Nephron progenitor cell (in vitro differentiated cells): ENCODE results near the gene ANK2.

Experiments used
- DNase-seq: peaks from one replicate; pipeline ENCODE4 v3.0.0; 2021
- H3K27ac Mint-ChIP-seq: 2 replicates; pipeline ENCODE4 v1.8.0; 2021; ENCODE audit warnings: mild to moderate bottlenecking, moderate library complexity, mixed read lengths
- H3K27me3 Mint-ChIP-seq: 2 replicates; pipeline ENCODE4 v1.8.0; 2021; ENCODE audit warnings: mild to moderate bottlenecking, low read depth, mixed read lengths; ENCODE audit not compliant: poor library complexity
- H3K36me3 Mint-ChIP-seq: 2 replicates; pipeline ENCODE4 v1.8.0; 2021; ENCODE audit warnings: low read depth, mixed read lengths
- H3K4me1 Mint-ChIP-seq: 2 replicates; pipeline ENCODE4 v1.8.0; 2021; ENCODE audit warnings: mixed read lengths
- H3K4me3 Mint-ChIP-seq: 2 replicates; pipeline ENCODE4 v1.8.0; 2021; ENCODE audit warnings: mild to moderate bottlenecking, moderate library complexity, mixed read lengths
- H3K9me3 Mint-ChIP-seq: 2 replicates; pipeline ENCODE4 v1.8.0; 2021; ENCODE audit warnings: mild to moderate bottlenecking, moderate library complexity, mixed read lengths
- CTCF ChIP-seq: fragments of 200-600 bp; sonication (generic); IDR thresholded peaks from 2 replicates; pipeline ENCODE4 v1.5.0; 2021; ENCODE audit warnings: antibody characterized with exemption

Gene ANK2

GRCh38 chr4:113339430-113339813, 290.0 kb downstream of the ANK2 start:
- H3K27ac Mint-ChIP-seq = no peak overlapping the region
- H3K36me3 Mint-ChIP-seq = peaks cover 48% of the 10 kb centered on the region
- H3K9me3 Mint-ChIP-seq = no peaks in the 10 kb centered on the region
- peaks cover 32% of the 10 kb centered on the region for H3K4me1 Mint-ChIP-seq
- no peak overlapping the region for H3K4me3 Mint-ChIP-seq
- no peak for TF ChIP-seq CTCF
- DNase-seq = no peak
- H3K27me3 Mint-ChIP-seq = no peaks in the 10 kb centered on the region

GRCh38 chr4:113344100-113344499, 294.6 kb downstream of the ANK2 start:
- no peak for TF ChIP-seq CTCF
- no peak for DNase-seq
- H3K4me3 Mint-ChIP-seq = no peak overlapping the region
- no peak overlapping the region for H3K27ac Mint-ChIP-seq
- no peaks in the 10 kb centered on the region for H3K9me3 Mint-ChIP-seq
- H3K36me3 Mint-ChIP-seq = peaks cover 43% of the 10 kb centered on the region
- H3K27me3 Mint-ChIP-seq = no peaks in the 10 kb centered on the region
- peaks cover 24% of the 10 kb centered on the region for H3K4me1 Mint-ChIP-seq

- Mint-ChIP-seq H3K4me3 (no peak overlapping the region), H3K4me1 (no peaks in the 10 kb centered on the region), H3K36me3 (peaks cover 20% of the 10 kb centered on the region), H3K9me3 (no peaks in the 10 kb centered on the region), H3K27me3 (no peaks in the 10 kb centered on the region), H3K27ac (no peak overlapping the region)
- DNase-seq = no peak
- TF ChIP-seq CTCF = no peak
Observed at GRCh38 chr4:113347245-113347644, 297.8 kb downstream of the ANK2 start.

- H3K4me3 Mint-ChIP-seq = no peak overlapping the region
- no peak overlapping the region for H3K27ac Mint-ChIP-seq
- DNase-seq = no peak
- H3K36me3 Mint-ChIP-seq = peaks cover 26% of the 10 kb centered on the region
- no peaks in the 10 kb centered on the region for H3K27me3 Mint-ChIP-seq
- no peaks in the 10 kb centered on the region for H3K4me1 Mint-ChIP-seq
- peaks cover 5% of the 10 kb centered on the region for H3K9me3 Mint-ChIP-seq
- TF ChIP-seq CTCF = no peak
Observed at GRCh38 chr4:113349430-113349829, 300.0 kb downstream of the ANK2 start.

GRCh38 chr4:113350576-113350975, 301.1 kb downstream of the ANK2 start:
- no peak for DNase-seq
- Mint-ChIP-seq H3K27ac (no peak overlapping the region), H3K36me3 (peaks cover 33% of the 10 kb centered on the region), H3K9me3 (peaks cover 5% of the 10 kb centered on the region), H3K27me3 (no peaks in the 10 kb centered on the region), H3K4me1 (no peaks in the 10 kb centered on the region), H3K4me3 (no peak overlapping the region)
- no peak for TF ChIP-seq CTCF

- no peaks in the 10 kb centered on the region for H3K27me3 Mint-ChIP-seq
- DNase-seq = no peak
- H3K4me3 Mint-ChIP-seq = no peak overlapping the region
- TF ChIP-seq CTCF = no peak
- H3K36me3 Mint-ChIP-seq = peaks cover 38% of the 10 kb centered on the region
- H3K27ac Mint-ChIP-seq = no peak overlapping the region
- H3K4me1 Mint-ChIP-seq = no peaks in the 10 kb centered on the region
- peaks cover 5% of the 10 kb centered on the region for H3K9me3 Mint-ChIP-seq
Observed at GRCh38 chr4:113355550-113356371, 306.3 kb downstream of the ANK2 start.
